Tibial artery (tissue), 4 donors: Measurements from ENCODE around the gene JMJD1C.

Experiments used
- DNase-seq, 2 donors: peaks; one replicate each; pipeline ENCODE4 v3.0.0-alpha.2; 2019
- H3K27ac ChIP-seq, 2 donors: fragments of 200-600 bp; sonication (generic) in 1 of 2; 1 replicate in 1 of 2; 2 replicates in 1 of 2; pipeline ENCODE4 v1.5.1; 2018 to 2019; ENCODE audit warnings: mild to moderate bottlenecking in 1 of 2
- H3K27me3 ChIP-seq, 2 donors: fragments of 200-600 bp; sonication (generic) in 1 of 2; one replicate each; pipeline versions ENCODE4 v1.5.1 to v1.6.0; 2016 to 2019
- H3K36me3 ChIP-seq, 3 donors: fragments of 200-600 bp; sonication (generic) in 2 of 3; one replicate each; pipeline ENCODE4 v1.5.1; 2016 to 2019; ENCODE audit warnings: mild to moderate bottlenecking in 2 of 3
- H3K4me1 ChIP-seq, 4 donors: fragments of 200-600 bp; sonication (generic) in 2 of 4; 1 replicate in 3 of 4; 2 replicates in 1 of 4; pipeline ENCODE4 v1.5.1; 2016 to 2019
- H3K4me3 ChIP-seq, 2 donors: fragments of 200-600 bp; sonication (generic) in 1 of 2; 1 replicate in 1 of 2; 2 replicates in 1 of 2; pipeline ENCODE4 v1.5.1; 2018 to 2019; ENCODE audit warnings: mild to moderate bottlenecking in 2 of 2
- H3K9me3 ChIP-seq, 3 donors: fragments of 200-600 bp; sonication (generic) in 1 of 3; one replicate each; pipeline ENCODE4 v1.5.1; 2016 to 2019
- CTCF ChIP-seq, 2 experiments: fragments of 200-600 bp in 1 of 2; fragments of 450-650 bp in 1 of 2; IDR thresholded peaks; one replicate each; pipeline ENCODE4 v1.5.1; 2017 to 2019; ENCODE audit warnings: antibody characterized with exemption in 2 of 2, mild to moderate bottlenecking in 1 of 2, moderate library complexity in 1 of 2
- intact Hi-C: fragments of 100-400 bp; cut with DNase I; formaldehyde crosslinking; loops from one replicate; pipeline ENCODE4 v1.15.0; 2023; ENCODE audit warnings: low total_unique reads

JMJD1C gene

GRCh38 chr10:63415640-63416244, 50.0 kb downstream of the JMJD1C start:
- no peak for DNase-seq
- intact Hi-C loops = no loop called here
- H3K27me3 ChIP-seq = no peaks in the 10 kb centered on the region
- peaks cover 0 to 43% (median 7%) of the 10 kb centered on the region in 4 donors for H3K4me1 ChIP-seq
- H3K36me3 ChIP-seq = no peaks in the 10 kb centered on the region
- no peaks in the 10 kb centered on the region for H3K9me3 ChIP-seq
- no peak overlapping the region for H3K27ac ChIP-seq
- no peak for TF ChIP-seq CTCF (IDR thresholded peaks at IDR 0.05)
- no peak overlapping the region for H3K4me3 ChIP-seq

GRCh38 chr10:63414481-63415260, 51.1 kb downstream of the JMJD1C start:
- no peak for TF ChIP-seq CTCF (IDR thresholded peaks at IDR 0.05)
- H3K4me1 ChIP-seq = peaks cover 0 to 38% (median 7%) of the 10 kb centered on the region in 4 donors
- no peaks in the 10 kb centered on the region for H3K9me3 ChIP-seq
- no peak overlapping the region for H3K4me3 ChIP-seq
- no peak overlapping the region for H3K27ac ChIP-seq
- no peaks in the 10 kb centered on the region for H3K36me3 ChIP-seq
- no peak for DNase-seq
- H3K27me3 ChIP-seq = no peaks in the 10 kb centered on the region
- intact Hi-C loops = no loop called here

GRCh38 chr10:63413429-63413828, 52.3 kb downstream of the JMJD1C start:
- Histone ChIP-seq H3K27me3 (no peaks in the 10 kb centered on the region), H3K4me1 (peaks cover 0 to 46% (median 7%) of the 10 kb centered on the region in 4 donors), H3K9me3 (no peaks in the 10 kb centered on the region), H3K36me3 (no peaks in the 10 kb centered on the region), H3K27ac (no peak overlapping the region), H3K4me3 (no peak overlapping the region)
- TF ChIP-seq CTCF (IDR thresholded peaks at IDR 0.05) = no peak
- intact Hi-C loops = no loop called here
- no peak for DNase-seq

GRCh38 chr10:63412304-63412703, 53.5 kb downstream of the JMJD1C start:
- no peak for TF ChIP-seq CTCF (IDR thresholded peaks at IDR 0.05)
- intact Hi-C loops = no loop called here
- Histone ChIP-seq H3K4me1 (peaks cover 0 to 39% (median 7%) of the 10 kb centered on the region in 4 donors), H3K36me3 (no peaks in the 10 kb centered on the region), H3K9me3 (no peaks in the 10 kb centered on the region), H3K4me3 (no peak overlapping the region), H3K27ac (no peak overlapping the region), H3K27me3 (no peaks in the 10 kb centered on the region)
- no peak for DNase-seq

- no peaks in the 10 kb centered on the region for H3K9me3 ChIP-seq
- no peak for TF ChIP-seq CTCF (IDR thresholded peaks at IDR 0.05)
- no peak overlapping the region for H3K27ac ChIP-seq
- H3K4me1 ChIP-seq = peaks cover 0 to 22% (median under 1%) of the 10 kb centered on the region in 4 donors
- DNase-seq = no peak
- H3K27me3 ChIP-seq = no peaks in the 10 kb centered on the region
- intact Hi-C loops = no loop called here
- no peaks in the 10 kb centered on the region for H3K36me3 ChIP-seq
- no peak overlapping the region for H3K4me3 ChIP-seq
These were observed 55.1 kb downstream of the JMJD1C start for GRCh38 chr10:63410633-63411032.
